Heart left ventricle (tissue), 16 donors: Measurements from ENCODE around the gene PTPRD. TPM values are rescaled to one million over a fixed set of nuclear protein-coding genes. Genes with fewer than 3 reads are reported as not detected.

ENCODE experiments used
- ATAC-seq, 4 donors: fragments of 200-7000 bp; cut with Tn5 transposase; one replicate each; pipeline ENCODE4 v1.9.1; 2020 to 2022; ENCODE audit warnings: moderate library complexity in 4 of 4, mild to moderate bottlenecking in 3 of 4, moderate number of reproducible peaks in 1 of 4
- DNase-seq, 5 donors: peaks; one replicate each; pipeline ENCODE4 v3.0.0-alpha.2; 2020
- H3K27ac ChIP-seq, 12 donors: fragments of 200-600 bp; sonication (generic) in 4 of 12; one replicate each; pipeline versions ENCODE4 v1.5.0 to v1.8.0; 2016 to 2022; ENCODE audit warnings: mild to moderate bottlenecking in 2 of 12
- H3K27me3 ChIP-seq, 9 donors: fragments of 200-600 bp; sonication (generic) in 2 of 9; one replicate each; pipeline versions ENCODE4 v1.5.1 to v1.8.0; 2016 to 2022; ENCODE audit warnings: mild to moderate bottlenecking in 3 of 9
- H3K36me3 ChIP-seq, 9 donors: fragments of 200-600 bp; sonication (generic) in 2 of 9; one replicate each; pipeline versions ENCODE4 v1.5.0 to v1.8.0; 2018 to 2022; ENCODE audit warnings: mild to moderate bottlenecking in 2 of 9
- H3K4me1 ChIP-seq, 12 donors: fragments of 200-600 bp; sonication (generic) in 4 of 12; one replicate each; pipeline versions ENCODE4 v1.5.0 to v1.8.0; 2016 to 2022; ENCODE audit warnings: mild to moderate bottlenecking in 3 of 12
- H3K4me3 ChIP-seq, 12 donors: fragments of 200-600 bp; sonication (generic) in 4 of 12; one replicate each; pipeline versions ENCODE4 v1.5.0 to v1.8.0; 2017 to 2022; ENCODE audit warnings: mild to moderate bottlenecking in 9 of 12, moderate library complexity in 4 of 12
- H3K9me3 ChIP-seq, 12 donors: fragments of 200-600 bp; sonication (generic) in 4 of 12; one replicate each; pipeline versions ENCODE4 v1.5.0 to v1.8.0; 2016 to 2022; ENCODE audit warnings: mild to moderate bottlenecking in 1 of 12
- CTCF ChIP-seq, 12 donors: fragments of 200-600 bp; sonication (generic) in 4 of 12; IDR thresholded peaks; one replicate each; pipeline versions ENCODE4 v1.5.0 to v1.8.0; 2018 to 2022; ENCODE audit warnings: antibody characterized with exemption in 12 of 12, mild to moderate bottlenecking in 5 of 12
- POLR2A ChIP-seq, 2 donors: fragments of 450-650 bp; IDR thresholded peaks; one replicate each; pipeline ENCODE4 v1.6.1; 2017; ENCODE audit warnings: antibody characterized with exemption in 2 of 2, mild to moderate bottlenecking in 2 of 2, moderate library complexity in 2 of 2
- WGBS, 4 donors: extraction: QIAGEN DNeasy Blood & Tissue Kit in 2 of 4; methylation state at CpG; one replicate each; pipeline versions ENCODE4 v1.1.5 to v1.1.7; 2013 to 2018; 5-methylcytosine and 5-hydroxymethylcytosine counted together
- intact Hi-C, 10 donors: fragments of 100-400 bp; cut with DNase I; formaldehyde crosslinking; loops; one replicate each; pipeline versions ENCODE4 v1.11.1 to v1.14.2; 2022
- polyA plus RNA-seq, 2 donors: library from polyadenylated mRNA; stranded (reverse); fragments of 200-250 nt; gene quantifications; one replicate each; pipeline ENCODE4 v1.2.3, GENCODE V29; 2013
- total RNA-seq, 9 donors: library from RNA; depleted of rRNA in 2 of 9; stranded (reverse); fragments of >200 nt in 2 of 9; fragmentation: NEBNext Ultra II Directional in 3 of 9; extraction: Animal tissue kit (Norgen Biotek cat#: 25700) in 3 of 9; gene quantifications; one replicate each; pipeline versions ENCODE4 v1.1.0 to v1.2.4, GENCODE V29; 2016 to 2023
- donor health status: ischemic (EF 13 %, LVEDD 7.1; RV severe dilation, severe dysfunction).
- donor health status: healthy with polysubstance abuse.
- donor health status: DM: no; HTN: yes; CAD: no.
- donor health status: DM: no; HTN: no; CAD: no.
- donor health status: ischemic (EF 25% LVEDD 6.9; RV normal size, moderate dysfunction).
- donor health status: ischemic (EF 25% LVEDD 5.7; RV mildly dilated, moderate dysfunction).
- donor health status: healthy.
- donor health status: DM: yes; HTN: yes; CAD: no.
- donor health status: ischemic (EF 35%, LVEDD 5.7; RV mildly dilated, moderate dysfunction).
- donor health status: nonischemic (EF 11% LVEDD 7.7; RV severe dilation, severe dysfunction).
- donor health status: DM: yes; HTN: yes; CAD: no.
- donor health status: PGD.
- donor health status: ischemic (EF 29% LVEDD 5.4; RV normal size, mild dysfunction).
- donor health status: nonischemic (EF 23%, LVEDD 6.1; RV moderate dilation, normal function).

The PTPRD gene
- total and polyA plus RNA-seq, 11 donors, result 1.4 to 25.3 (median 15.1) TPM

- WGBS, 4 donors, result 78 to 86% (median 81%) methylated on average over 4 of the region's 4 CpGs
- Histone ChIP-seq H3K4me1 (no peaks in the 10 kb centered on the region), H3K27ac (no peak overlapping the region), H3K4me3 (no peak overlapping the region), H3K36me3 (no peaks in the 10 kb centered on the region), H3K27me3 (no peaks in the 10 kb centered on the region), H3K9me3 (no peaks in the 10 kb centered on the region)
- intact Hi-C loops, result loop anchor here in 6 of 10 donors (5.0 to 10.0 kb wide), 4 partner anchors 179 to 339 kb away; no protein-coding TSS in a partner anchor
- DNase-seq (no peak), ATAC-seq (no peak)
- TF ChIP-seq CTCF (IDR thresholded peaks at IDR 0.05), result no peak
- no peak for TF ChIP-seq POLR2A (IDR thresholded peaks at IDR 0.05)
Observed at GRCh38 chr9:9605681-9606080, 1007.1 kb downstream of the PTPRD start.

GRCh38 chr9:9603345-9603744 is 1009.5 kb downstream of the PTPRD start:
- no peak overlapping the region for H3K27ac ChIP-seq
- DNase-seq (no peak), ATAC-seq (no peak)
- no peaks in the 10 kb centered on the region for H3K9me3 ChIP-seq
- H3K27me3 ChIP-seq, result no peaks in the 10 kb centered on the region
- H3K36me3 ChIP-seq, result no peaks in the 10 kb centered on the region
- intact Hi-C loops, result loop anchor here in 4 of 10 donors (10.0 kb wide), 3 partner anchors 181 to 341 kb away; no protein-coding TSS in a partner anchor
- no peaks in the 10 kb centered on the region for H3K4me1 ChIP-seq
- no peak for TF ChIP-seq POLR2A (IDR thresholded peaks at IDR 0.05)
- TF ChIP-seq CTCF (IDR thresholded peaks at IDR 0.05), result no peak
- 79 to 89% (median 83%) methylated on average over 2 of the region's 2 CpGs for WGBS, 4 donors
- no peak overlapping the region for H3K4me3 ChIP-seq

- no peaks in the 10 kb centered on the region for H3K4me1 ChIP-seq
- H3K27ac ChIP-seq, result no peak overlapping the region
- H3K36me3 ChIP-seq, result no peaks in the 10 kb centered on the region
- TF ChIP-seq CTCF (IDR thresholded peaks at IDR 0.05) (no peak), POLR2A (IDR thresholded peaks at IDR 0.05) (no peak)
- ATAC-seq, result no peak
- no peak overlapping the region for H3K4me3 ChIP-seq
- 72 to 77% (median 76%) methylated on average over 1 of the region's 1 CpG for WGBS, 4 donors
- intact Hi-C loops, result no loop called here
- H3K27me3 ChIP-seq, result no peaks in the 10 kb centered on the region
- H3K9me3 ChIP-seq, result no peaks in the 10 kb centered on the region
- DNase-seq, result no peak
Observed at GRCh38 chr9:9598723-9599122, 1014.1 kb downstream of the PTPRD start.

GRCh38 chr9:9592104-9592503 is 1020.7 kb downstream of the PTPRD start:
- ATAC-seq (no peak), DNase-seq (no peak)
- 78 to 82% (median 80%) methylated on average over 2 of the region's 2 CpGs for WGBS, 4 donors
- Histone ChIP-seq H3K4me1 (no peaks in the 10 kb centered on the region), H3K36me3 (no peaks in the 10 kb centered on the region), H3K9me3 (peaks cover 0 to 3% (median 0%) of the 10 kb centered on the region in 12 donors), H3K27me3 (no peaks in the 10 kb centered on the region), H3K27ac (no peak overlapping the region), H3K4me3 (no peak overlapping the region)
- no peak for TF ChIP-seq POLR2A (IDR thresholded peaks at IDR 0.05)
- no peak for TF ChIP-seq CTCF (IDR thresholded peaks at IDR 0.05)
- intact Hi-C loops, result no loop called here
